GM21825 (cell line): Measurements from ENCODE around the gene KLK14.

Experiments used
- ATAC-seq: cut with Tn5 transposase; IDR thresholded peaks from one replicate; pipeline ENCODE4 v1.9.1; 2021; ENCODE audit warnings: mild to moderate bottlenecking, moderate library complexity; ENCODE audit not compliant: unreplicated experiment

Gene KLK14

GRCh38 chr19:51082611-51083010 lies at the start of gene KLK14:
TSS of gene KLK14 (minus strand) at chr19:51082887. CDS start at chr19:51082614, 273 bp downstream.
- ATAC-seq: no peak

GRCh38 chr19:51131780-51132680 lies 49.3 kb upstream of the KLK14 start:
- ATAC-seq: no peak

- ATAC-seq: no peak
These were observed 47.0 kb upstream of the KLK14 start for GRCh38 chr19:51129716-51130115.

- ATAC-seq: no peak
These were observed 45.5 kb upstream of the KLK14 start for GRCh38 chr19:51128227-51128626.

- no peak for ATAC-seq
These were observed 45.1 kb upstream of the KLK14 start for GRCh38 chr19:51127755-51128154.

- no peak for ATAC-seq
These were observed 44.3 kb upstream of the KLK14 start for GRCh38 chr19:51127032-51127431.

- no peak for ATAC-seq
These were observed 42.9 kb upstream of the KLK14 start for GRCh38 chr19:51125421-51126075.

GRCh38 chr19:51124729-51125128 lies 42.0 kb upstream of the KLK14 start, which contains the start of gene SIGLEC9:
TSS of gene SIGLEC9 (plus strand) at chr19:51124906. CDS start at chr19:51124975, 69 bp downstream.
- no peak for ATAC-seq

GRCh38 chr19:51124216-51124615 lies 41.5 kb upstream of the KLK14 start:
- ATAC-seq: no peak

GRCh38 chr19:51123802-51124201 lies 41.1 kb upstream of the KLK14 start:
- ATAC-seq: no peak

- no peak for ATAC-seq
These were observed 40.7 kb upstream of the KLK14 start for GRCh38 chr19:51123381-51123800.

- ATAC-seq: no peak
These were observed 39.7 kb upstream of the KLK14 start for GRCh38 chr19:51122112-51122981.

GRCh38 chr19:51121257-51121656 lies 38.6 kb upstream of the KLK14 start:
- no peak for ATAC-seq

- no peak for ATAC-seq
These were observed 37.5 kb upstream of the KLK14 start for GRCh38 chr19:51120160-51120559.

GRCh38 chr19:51119611-51120010 lies 36.9 kb upstream of the KLK14 start:
- no peak for ATAC-seq

GRCh38 chr19:51119101-51119500 lies 36.4 kb upstream of the KLK14 start:
- ATAC-seq: no peak

- no peak for ATAC-seq
These were observed 34.1 kb upstream of the KLK14 start for GRCh38 chr19:51116736-51117286.

GRCh38 chr19:51114087-51114729 lies 31.5 kb upstream of the KLK14 start:
- ATAC-seq: no peak

GRCh38 chr19:51111606-51112005 lies 28.9 kb upstream of the KLK14 start:
- ATAC-seq: no peak

- no peak for ATAC-seq
These were observed 27.9 kb upstream of the KLK14 start for GRCh38 chr19:51110666-51110971.

- no peak for ATAC-seq
These were observed 26.1 kb upstream of the KLK14 start for GRCh38 chr19:51108805-51109146.
